DOHH2 (cell line): ENCODE results near the gene ADAM33.

Experiments used
- EZH2phosphoT487 ChIP-seq: fragments of 200-600 bp; sonication (generic); IDR thresholded peaks from 2 replicates; pipeline ENCODE4 v1.6.1; 2017; ENCODE audit warnings: borderline replicate concordance, mild to moderate bottlenecking, antibody characterized with exemption, low read length, moderate library complexity, mixed read lengths
- TF ChIP-seq, protein P1 (sequence below): fragments of 200-600 bp; sonication (generic); IDR thresholded peaks from one replicate; pipeline ENCODE4 v1.5.1; 2014; ENCODE audit warnings: antibody characterized with exemption, mild to moderate bottlenecking, low read depth, low read length; ENCODE audit not compliant: poor library complexity, severe bottlenecking

DNA sequence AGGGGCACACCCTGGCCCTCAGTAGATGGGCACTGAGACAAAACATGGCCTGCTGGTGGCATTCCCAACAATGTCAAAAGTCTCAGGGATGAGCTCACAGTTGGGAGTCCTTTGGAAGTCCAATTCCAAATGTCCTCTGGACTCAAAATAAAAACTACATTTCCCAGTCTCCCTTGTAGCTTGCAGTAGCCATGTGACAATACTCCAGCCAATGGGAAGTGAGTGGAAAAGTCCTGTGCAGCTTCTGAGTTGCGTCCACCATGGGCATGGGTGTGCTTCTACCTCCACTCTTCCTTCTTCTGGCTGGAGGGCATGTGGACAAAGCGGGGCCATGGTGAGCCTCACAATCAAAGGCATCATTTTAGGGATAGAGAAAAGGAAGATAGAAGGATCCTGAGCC, 5.8 kb upstream of the ADAM33 start:
- TF ChIP-seq, protein P1, sequence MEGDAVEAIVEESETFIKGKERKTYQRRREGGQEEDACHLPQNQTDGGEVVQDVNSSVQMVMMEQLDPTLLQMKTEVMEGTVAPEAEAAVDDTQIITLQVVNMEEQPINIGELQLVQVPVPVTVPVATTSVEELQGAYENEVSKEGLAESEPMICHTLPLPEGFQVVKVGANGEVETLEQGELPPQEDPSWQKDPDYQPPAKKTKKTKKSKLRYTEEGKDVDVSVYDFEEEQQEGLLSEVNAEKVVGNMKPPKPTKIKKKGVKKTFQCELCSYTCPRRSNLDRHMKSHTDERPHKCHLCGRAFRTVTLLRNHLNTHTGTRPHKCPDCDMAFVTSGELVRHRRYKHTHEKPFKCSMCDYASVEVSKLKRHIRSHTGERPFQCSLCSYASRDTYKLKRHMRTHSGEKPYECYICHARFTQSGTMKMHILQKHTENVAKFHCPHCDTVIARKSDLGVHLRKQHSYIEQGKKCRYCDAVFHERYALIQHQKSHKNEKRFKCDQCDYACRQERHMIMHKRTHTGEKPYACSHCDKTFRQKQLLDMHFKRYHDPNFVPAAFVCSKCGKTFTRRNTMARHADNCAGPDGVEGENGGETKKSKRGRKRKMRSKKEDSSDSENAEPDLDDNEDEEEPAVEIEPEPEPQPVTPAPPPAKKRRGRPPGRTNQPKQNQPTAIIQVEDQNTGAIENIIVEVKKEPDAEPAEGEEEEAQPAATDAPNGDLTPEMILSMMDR: no peak
- no peak for TF ChIP-seq EZH2phosphoT487
